Esophagus muscularis mucosa (tissue), 4 donors: Measurements from ENCODE around the gene CSF1. TPM values are rescaled to one million over a fixed set of nuclear protein-coding genes. Genes with fewer than 3 reads are reported as not detected.
A peak's percentile ranks its signal among the peaks of the same experiment; 100 is the strongest.
"Not testable (repeated sequence)": the region's sequence is repeated elsewhere in the genome, so short reads cannot be mapped to it uniquely, and the experiment has no call there.

ENCODE experiments used
- DNase-seq: peaks from one replicate; pipeline ENCODE4 v3.0.0-alpha.2; 2017; ENCODE audit errors: extremely low spot score
- H3K27ac ChIP-seq, 4 donors: fragments of 200-600 bp; sonication (generic); replicated peaks in 1 of 4; 1 replicate in 3 of 4; 2 replicates in 1 of 4; pipeline ENCODE4 v1.5.1; 2016 to 2019; ENCODE audit warnings: mild to moderate bottlenecking in 1 of 4
- H3K27me3 ChIP-seq, 4 donors: fragments of 200-600 bp; sonication (generic); one replicate each; pipeline versions ENCODE4 v1.5.1 to v1.6.0; 2016 to 2019
- H3K36me3 ChIP-seq, 4 donors: fragments of 200-600 bp; sonication (generic); one replicate each; pipeline ENCODE4 v1.5.1; 2016 to 2019
- H3K4me1 ChIP-seq, 4 donors: fragments of 200-600 bp; sonication (generic); one replicate each; pipeline ENCODE4 v1.5.1; 2016 to 2019
- H3K4me3 ChIP-seq, 4 donors: fragments of 200-600 bp; sonication (generic); 1 replicate in 2 of 4; 2 replicates in 2 of 4; pipeline ENCODE4 v1.5.1; 2016 to 2019; ENCODE audit warnings: mild to moderate bottlenecking in 4 of 4, moderate library complexity in 1 of 4
- H3K9me3 ChIP-seq, 4 donors: fragments of 200-600 bp; sonication (generic); 1 replicate in 3 of 4; 2 replicates in 1 of 4; pipeline ENCODE4 v1.5.1; 2016 to 2019
- EP300 ChIP-seq: sonication (generic); formaldehyde crosslinking; IDR thresholded peaks from one replicate; pipeline ENCODE4 v1.6.1; 2017; ENCODE audit warnings: antibody characterized with exemption
- POLR2A ChIP-seq: fragments of 450-650 bp; IDR thresholded peaks from one replicate; pipeline ENCODE4 v1.6.1; 2017; ENCODE audit warnings: antibody characterized with exemption, moderate library complexity, mild to moderate bottlenecking, low read depth
- POLR2AphosphoS5 ChIP-seq, 2 donors: sonication (generic); formaldehyde crosslinking; IDR thresholded peaks; one replicate each; pipeline ENCODE4 v1.6.1; 2017; ENCODE audit warnings: antibody characterized with exemption in 2 of 2
- WGBS: methylation state at CpG from one replicate; pipeline ENCODE4 v1.1.5; 2018; 5-methylcytosine and 5-hydroxymethylcytosine counted together
- intact Hi-C: fragments of 100-400 bp; cut with DNase I; formaldehyde crosslinking; loops from one replicate; pipeline ENCODE4 v1.15.1; 2023
- total RNA-seq, 4 donors: library from RNA; depleted of rRNA; stranded (reverse); fragments of >200 nt; gene quantifications; one replicate each; pipeline versions ENCODE4 v1.1.0 to v1.2.1, GENCODE V29; 2016
- TF ChIP-seq, protein P1 (sequence below), 3 experiments: fragments of 200-600 bp in 2 of 3; fragments of 450-650 bp in 1 of 3; sonication (generic) in 2 of 3; IDR thresholded peaks; one replicate each; pipeline ENCODE4 v1.5.1; 2017 to 2019; ENCODE audit warnings: antibody characterized with exemption in 3 of 3, mild to moderate bottlenecking in 2 of 3, moderate library complexity in 1 of 3

Gene CSF1
- total RNA-seq, 4 donors from 2014 or later: 27.0 to 92.6 (median 48.1) TPM

- H3K36me3 ChIP-seq: no peaks in the 10 kb centered on the region
- H3K4me1 ChIP-seq: peaks cover 31 to 55% (median 50%) of the 10 kb centered on the region in 4 donors
- 72% methylated on average over 4 of the region's 4 CpGs for WGBS
- H3K27ac ChIP-seq: peak overlapping the region; percentile 81 to 91 (median 88)
- H3K4me3 ChIP-seq: peak overlapping the region; percentile 11 to 33 (median 27)
- H3K9me3 ChIP-seq: no peaks in the 10 kb centered on the region
- intact Hi-C loops: loop anchor here (5.0 kb wide), 1 partner anchor 36 kb away; the partner anchor contains the start of gene CSF1
- no peak for DNase-seq
- no peaks in the 10 kb centered on the region for H3K27me3 ChIP-seq
- no peak for TF ChIP-seq POLR2A
- TF ChIP-seq POLR2AphosphoS5 (IDR thresholded peaks at IDR 0.05): no peak
Observed at GRCh38 chr1:109876617-109877316, 33.9 kb upstream of the CSF1 start.

- no peaks in the 10 kb centered on the region for H3K9me3 ChIP-seq
- H3K27me3 ChIP-seq: no peaks in the 10 kb centered on the region
- TF ChIP-seq EP300 (no peak), POLR2A (no peak), POLR2AphosphoS5 (IDR thresholded peaks at IDR 0.05) (peak; percentile 66 to 71)
- TF ChIP-seq, protein P1, sequence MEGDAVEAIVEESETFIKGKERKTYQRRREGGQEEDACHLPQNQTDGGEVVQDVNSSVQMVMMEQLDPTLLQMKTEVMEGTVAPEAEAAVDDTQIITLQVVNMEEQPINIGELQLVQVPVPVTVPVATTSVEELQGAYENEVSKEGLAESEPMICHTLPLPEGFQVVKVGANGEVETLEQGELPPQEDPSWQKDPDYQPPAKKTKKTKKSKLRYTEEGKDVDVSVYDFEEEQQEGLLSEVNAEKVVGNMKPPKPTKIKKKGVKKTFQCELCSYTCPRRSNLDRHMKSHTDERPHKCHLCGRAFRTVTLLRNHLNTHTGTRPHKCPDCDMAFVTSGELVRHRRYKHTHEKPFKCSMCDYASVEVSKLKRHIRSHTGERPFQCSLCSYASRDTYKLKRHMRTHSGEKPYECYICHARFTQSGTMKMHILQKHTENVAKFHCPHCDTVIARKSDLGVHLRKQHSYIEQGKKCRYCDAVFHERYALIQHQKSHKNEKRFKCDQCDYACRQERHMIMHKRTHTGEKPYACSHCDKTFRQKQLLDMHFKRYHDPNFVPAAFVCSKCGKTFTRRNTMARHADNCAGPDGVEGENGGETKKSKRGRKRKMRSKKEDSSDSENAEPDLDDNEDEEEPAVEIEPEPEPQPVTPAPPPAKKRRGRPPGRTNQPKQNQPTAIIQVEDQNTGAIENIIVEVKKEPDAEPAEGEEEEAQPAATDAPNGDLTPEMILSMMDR (IDR thresholded peaks at IDR 0.05): peak; percentile 9 to 41 (median 15)
- H3K36me3 ChIP-seq: no peaks in the 10 kb centered on the region
- peak overlapping the region; percentile 11 to 33 (median 27) for H3K4me3 ChIP-seq
- 38% methylated on average over 4 of the region's 13 CpGs for WGBS
- intact Hi-C loops: loop anchor here (5.0 kb wide), 1 partner anchor 35 kb away; the partner anchor contains the start of gene CSF1
- H3K27ac ChIP-seq: peak overlapping the region; percentile 81 to 91 (median 88)
- H3K4me1 ChIP-seq: peaks cover 31 to 53% (median 48%) of the 10 kb centered on the region in 4 donors
- peak; percentile 94 for DNase-seq
Observed at GRCh38 chr1:109877317-109877771, 33.3 kb upstream of the CSF1 start.

GRCh38 chr1:109877776-109878175, 32.9 kb upstream of the CSF1 start:
- no peak for DNase-seq
- no peaks in the 10 kb centered on the region for H3K27me3 ChIP-seq
- H3K4me3 ChIP-seq: peak overlapping the region in 3 of 4 donors; percentile 11 to 33 (median 27)
- intact Hi-C loops: loop anchor here (5.0 kb wide), 1 partner anchor 35 kb away; the partner anchor contains the start of gene CSF1
- no peaks in the 10 kb centered on the region for H3K36me3 ChIP-seq
- 49% methylated on average over 3 of the region's 3 CpGs for WGBS
- H3K27ac ChIP-seq: peak overlapping the region; percentile 81 to 91 (median 88)
- H3K4me1 ChIP-seq: peaks cover 36 to 53% (median 48%) of the 10 kb centered on the region in 4 donors
- no peak for TF ChIP-seq POLR2A
- TF ChIP-seq EP300: no peak
- H3K9me3 ChIP-seq: no peaks in the 10 kb centered on the region

- DNase-seq: no peak
- no peak overlapping the region for H3K4me3 ChIP-seq
- no peaks in the 10 kb centered on the region for H3K9me3 ChIP-seq
- intact Hi-C loops: loop anchor here (5.0 kb wide), 1 partner anchor 34 kb away; the partner anchor contains the start of gene CSF1
- H3K27ac ChIP-seq: peak overlapping the region in 3 of 4 donors; percentile 16 to 91 (median 89)
- H3K27me3 ChIP-seq: no peaks in the 10 kb centered on the region
- H3K36me3 ChIP-seq: no peaks in the 10 kb centered on the region
- WGBS: 92% methylated on average over 8 of the region's 8 CpGs
- peaks cover 34 to 57% (median 48%) of the 10 kb centered on the region in 4 donors for H3K4me1 ChIP-seq
- TF ChIP-seq POLR2AphosphoS5 (IDR thresholded peaks at IDR 0.05): no peak
- TF ChIP-seq POLR2A: no peak
- no peak for TF ChIP-seq EP300
- TF ChIP-seq, protein P1 (IDR thresholded peaks at IDR 0.05): no peak
Observed at GRCh38 chr1:109878531-109879104, 32.0 kb upstream of the CSF1 start.

- Histone ChIP-seq H3K27ac (peak overlapping the region in 1 of 4 donors; percentile 16), H3K4me1 (peaks cover 41 to 59% (median 52%) of the 10 kb centered on the region in 4 donors)
- not testable (repeated sequence) for H3K27me3 ChIP-seq, H3K36me3 ChIP-seq, H3K4me3 ChIP-seq, DNase-seq, H3K9me3 ChIP-seq
- intact Hi-C loops: loop anchor here (5.0 kb wide), 1 partner anchor 33 kb away; the partner anchor contains the start of gene CSF1
- WGBS: 75% methylated on average over 6 of the region's 6 CpGs
Observed at GRCh38 chr1:109879371-109879770, 31.3 kb upstream of the CSF1 start.
